HL-60/S4 (cell line): ENCODE data around the gene ABI3BP.
"Not testable (repeated sequence)": the region's sequence is repeated elsewhere in the genome, so short reads cannot be mapped to it uniquely, and the experiment has no call there.

Source experiments
- in situ Hi-C: fragments of 300-500 bp; cut with MboI; formaldehyde crosslinking; loops from 2 replicates; pipeline ENCODE4 v1.14.3; 2022; ENCODE audit warnings: low sequenced_read_pairs

ABI3BP gene

GRCh38 chr3:100993309-100993708 lies at the start of gene ABI3BP:
Gene ABI3BP, minus strand, starts transcription at chr3:100993421. Its CDS starts 37 bp downstream, at chr3:100993384.
- in situ Hi-C loops = no loop called here

- in situ Hi-C loops = no loop called here
These were observed 46.1 kb upstream of the ABI3BP start for GRCh38 chr3:101039285-101039684.

DNA sequence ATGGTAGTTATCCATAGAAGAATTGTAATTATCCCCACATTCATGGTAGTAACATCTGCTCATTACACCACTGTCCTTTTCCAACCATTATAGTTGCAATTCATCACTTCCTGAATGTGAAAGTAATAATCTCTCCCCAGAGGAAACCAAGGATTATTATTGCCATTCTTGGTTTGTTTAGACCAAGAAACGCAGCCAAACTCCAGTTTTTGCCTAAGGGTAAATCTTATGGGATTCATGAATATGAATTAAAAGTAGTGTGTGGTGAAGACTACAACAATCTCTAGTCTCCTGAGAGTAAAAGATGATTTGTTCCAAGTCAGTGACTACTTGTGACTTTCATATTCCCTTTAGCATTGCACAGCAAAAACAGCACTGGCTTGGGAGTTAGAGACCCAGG lies 45.7 kb upstream of the ABI3BP start:
- in situ Hi-C loops = no loop called here

- in situ Hi-C loops = no loop called here
These were observed 45.2 kb upstream of the ABI3BP start for GRCh38 chr3:101038393-101038792.

DNA sequence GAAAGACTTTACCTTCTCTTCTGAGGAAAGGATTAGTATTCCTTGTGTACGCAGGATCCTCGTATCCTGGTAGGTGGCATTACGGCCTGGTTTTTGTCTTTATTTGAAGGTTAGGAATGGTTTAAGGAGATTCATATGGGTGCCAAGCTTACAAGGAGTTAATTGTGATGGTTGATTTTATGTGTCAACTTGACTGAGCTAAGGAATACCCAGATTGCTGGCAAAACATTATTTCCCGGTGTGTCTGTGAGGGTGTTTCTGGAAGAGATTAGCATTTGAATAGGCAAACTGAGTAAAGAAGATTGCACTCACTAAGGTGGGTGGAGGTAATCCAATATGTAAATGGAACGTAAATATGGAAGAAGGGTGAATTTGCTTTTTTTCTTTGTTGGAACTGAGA lies 44.4 kb upstream of the ABI3BP start:
- in situ Hi-C loops = no loop called here

DNA sequence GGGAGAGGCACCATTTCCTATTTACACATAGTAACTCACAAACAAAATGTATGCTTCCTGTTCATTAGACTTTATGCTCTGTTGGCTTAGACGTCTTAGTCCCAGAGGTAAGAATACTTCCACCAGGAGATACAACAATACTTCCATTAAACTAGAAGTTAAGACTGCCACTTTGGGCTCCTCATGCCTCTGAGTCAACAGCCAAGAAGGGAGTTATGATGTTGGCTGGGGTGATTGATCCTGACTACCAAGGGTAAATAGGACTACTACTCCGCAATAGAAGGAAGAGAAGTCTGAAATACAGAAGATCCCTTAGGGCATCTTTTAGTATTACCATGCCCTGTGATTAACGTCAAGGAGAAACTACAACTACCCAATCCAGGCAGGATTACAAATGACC lies 43.5 kb upstream of the ABI3BP start:
- in situ Hi-C loops = no loop called here

GRCh38 chr3:101036213-101036618 lies 43.0 kb upstream of the ABI3BP start:
- in situ Hi-C loops = no loop called here

- in situ Hi-C loops = no loop called here
These were observed 34.1 kb upstream of the ABI3BP start for GRCh38 chr3:101027286-101027685.

- in situ Hi-C loops = no loop called here
These were observed 33.7 kb upstream of the ABI3BP start for GRCh38 chr3:101026881-101027280.

GRCh38 chr3:101026244-101026643 lies 33.0 kb upstream of the ABI3BP start:
- in situ Hi-C loops = no loop called here

DNA sequence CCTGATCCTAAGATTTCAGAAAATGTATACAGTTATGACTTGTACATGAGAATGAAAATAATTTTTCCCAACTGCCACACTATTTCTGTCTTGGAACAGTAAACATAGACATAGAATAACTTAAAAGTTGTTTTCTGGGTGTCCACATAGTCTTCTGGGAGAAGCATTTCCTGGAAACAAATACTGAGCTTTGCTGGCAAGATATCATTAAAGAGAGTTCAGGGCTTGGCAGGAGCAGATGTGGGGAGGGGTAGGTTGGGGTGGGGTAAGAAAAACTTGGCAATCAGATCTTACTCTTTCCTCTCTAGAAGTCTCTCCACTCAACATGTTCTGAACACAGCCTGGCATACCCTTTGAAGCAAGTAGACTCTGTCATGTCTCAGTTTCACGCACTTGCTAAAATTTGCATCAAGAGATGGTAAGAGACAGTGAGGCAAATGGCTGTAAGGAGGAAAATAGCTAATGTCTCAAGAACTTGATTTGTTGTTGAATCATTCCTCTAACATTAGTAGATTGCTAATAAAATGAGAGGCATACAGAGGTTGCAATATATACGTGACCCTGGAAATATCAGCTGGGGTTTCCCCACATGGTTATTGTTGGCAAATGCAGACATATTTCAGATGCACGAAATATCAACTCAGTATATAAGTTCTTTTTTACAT lies 27.3 kb upstream of the ABI3BP start:
- in situ Hi-C loops = no loop called here

DNA sequence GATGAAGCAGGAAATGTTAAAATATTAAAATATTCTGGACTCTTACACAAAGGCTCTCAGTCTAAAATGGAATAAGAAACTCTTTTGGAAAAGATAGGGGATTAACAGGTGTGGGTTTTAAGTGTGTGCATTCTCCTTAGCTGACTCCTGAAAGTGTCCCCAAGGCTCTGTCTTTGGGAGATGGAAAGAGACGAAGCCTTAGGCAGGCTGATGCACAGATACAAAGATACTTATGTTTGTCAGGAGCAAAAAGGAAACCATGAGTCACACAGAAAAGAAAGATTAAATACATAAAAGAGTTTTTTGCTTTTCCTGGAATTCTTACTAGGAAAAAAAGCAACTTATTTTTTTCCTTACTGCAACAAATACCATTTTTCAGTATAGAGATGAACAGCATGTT lies 23.8 kb upstream of the ABI3BP start:
- in situ Hi-C loops = no loop called here

GRCh38 chr3:101012312-101012711 lies 19.1 kb upstream of the ABI3BP start:
- in situ Hi-C loops = not testable (repeated sequence)

GRCh38 chr3:101011136-101011535 lies 17.9 kb upstream of the ABI3BP start:
- in situ Hi-C loops = no loop called here

DNA sequence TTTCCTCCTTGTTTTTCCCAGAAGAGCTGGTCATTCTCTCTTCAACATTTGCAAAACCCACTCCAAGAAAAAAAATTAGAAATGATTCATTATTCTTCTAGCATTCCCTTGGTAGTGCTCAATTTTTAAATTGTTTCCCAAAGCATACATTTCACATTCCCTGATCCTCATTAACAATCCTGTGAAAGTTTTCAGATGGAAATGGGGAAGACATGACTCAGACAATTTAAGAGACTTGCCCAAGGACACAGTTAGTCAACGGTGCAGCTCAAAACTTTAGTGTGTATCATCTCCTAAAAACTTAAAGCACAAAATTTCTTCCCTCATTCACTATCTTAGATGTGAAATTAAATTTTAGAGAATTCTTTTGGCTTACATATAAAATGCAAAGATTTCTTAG lies 17.1 kb upstream of the ABI3BP start:
- in situ Hi-C loops = no loop called here

DNA sequence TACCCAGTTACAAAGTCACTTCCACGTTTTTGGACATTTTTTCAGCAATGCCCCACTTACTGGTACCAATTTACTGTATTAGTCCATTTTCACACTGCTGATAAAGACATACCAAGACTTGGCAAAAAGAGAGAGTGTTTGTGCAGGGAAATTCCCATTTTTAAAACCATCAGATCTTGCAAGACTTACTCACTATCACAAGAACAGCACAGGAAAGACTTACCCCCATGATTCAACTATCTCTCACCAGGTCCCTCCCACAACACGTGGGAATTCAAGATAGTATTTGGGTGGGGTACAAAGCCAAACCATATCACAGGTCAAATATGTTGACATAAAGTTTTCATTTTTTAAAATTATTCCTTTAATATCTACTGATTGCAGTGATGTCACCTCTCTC lies 16.2 kb upstream of the ABI3BP start:
- in situ Hi-C loops = no loop called here

- in situ Hi-C loops = no loop called here
These were observed 5.9 kb upstream of the ABI3BP start for GRCh38 chr3:100999160-100999559.

DNA sequence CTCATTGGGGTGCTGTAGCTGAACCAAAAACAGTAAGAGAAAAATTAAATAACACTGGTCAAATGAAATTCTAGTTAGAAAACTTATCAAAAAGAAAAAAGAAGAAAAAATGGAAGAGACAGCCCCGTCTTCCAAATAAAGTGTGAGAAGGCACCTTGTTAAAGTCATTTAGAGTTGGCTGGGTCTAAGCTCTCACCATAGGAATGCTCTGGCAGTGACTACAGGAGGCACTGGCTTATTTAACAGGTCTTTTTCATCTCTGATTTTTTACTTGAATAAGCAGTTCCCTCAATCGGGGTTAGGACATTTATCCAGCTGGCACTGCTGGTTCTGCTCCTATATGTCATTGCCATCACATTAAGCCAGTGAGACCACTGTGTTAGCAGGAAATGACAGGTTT lies 1.6 kb upstream of the ABI3BP start:
- in situ Hi-C loops = no loop called here

GRCh38 chr3:100994187-100994586 lies 966 bp upstream of the ABI3BP start:
- in situ Hi-C loops = no loop called here

DNA sequence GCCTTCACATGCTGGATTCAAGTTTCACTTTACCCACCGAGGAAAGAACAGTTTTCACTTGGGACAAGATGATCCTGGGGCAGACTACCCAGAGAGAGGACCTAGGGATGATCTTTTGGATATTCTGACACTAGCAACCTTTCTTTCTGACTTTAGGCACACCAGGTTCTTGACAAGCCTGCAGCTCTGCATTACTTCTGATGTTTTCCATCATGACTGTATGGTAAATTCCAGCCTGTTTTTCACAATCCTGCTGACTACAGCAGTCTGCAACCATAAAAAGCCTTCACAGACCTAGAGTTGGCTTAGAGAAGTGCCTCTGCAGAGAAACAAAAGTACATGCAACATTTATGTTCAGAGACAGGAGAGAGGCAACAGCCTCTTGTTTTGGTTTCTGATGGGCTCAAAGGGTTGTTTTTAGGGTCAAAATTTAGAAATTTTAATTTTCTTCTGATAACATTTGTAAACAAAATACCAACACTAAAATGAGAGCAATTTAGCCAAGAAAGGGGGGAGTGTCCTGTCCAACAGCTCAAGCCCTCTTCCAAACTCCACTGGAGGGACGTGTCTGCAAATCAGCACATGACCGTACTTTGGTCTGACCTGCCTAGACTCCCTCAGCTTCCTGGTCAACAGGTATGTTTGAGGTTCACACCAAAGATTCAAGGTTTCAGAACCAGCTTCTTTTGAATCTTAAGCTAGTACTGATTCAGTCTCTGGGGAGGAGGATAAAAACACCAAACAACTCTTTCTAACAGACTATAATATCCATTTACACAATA lies 799 bp downstream of the ABI3BP start:
- in situ Hi-C loops = no loop called here

DNA sequence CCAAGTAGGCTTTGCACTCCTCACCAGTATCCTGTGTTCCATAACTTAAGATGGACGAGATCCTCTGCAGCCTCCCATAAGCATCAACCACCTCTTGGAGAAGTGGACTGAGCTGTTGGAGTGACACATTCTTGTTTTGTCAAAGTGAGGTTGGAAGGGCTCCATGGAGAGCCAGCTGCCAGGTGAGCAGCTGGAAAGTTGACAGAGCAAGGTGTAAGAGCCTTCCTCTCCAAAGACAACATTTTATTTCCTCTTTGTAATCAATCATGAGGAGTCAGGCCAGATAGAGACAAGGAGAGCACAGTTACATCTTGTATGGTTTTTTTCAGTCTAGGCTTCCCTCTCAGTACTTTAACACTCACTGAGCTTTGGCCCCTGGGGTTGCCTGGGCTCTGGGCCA lies 5.1 kb downstream of the ABI3BP start:
- in situ Hi-C loops = no loop called here

DNA sequence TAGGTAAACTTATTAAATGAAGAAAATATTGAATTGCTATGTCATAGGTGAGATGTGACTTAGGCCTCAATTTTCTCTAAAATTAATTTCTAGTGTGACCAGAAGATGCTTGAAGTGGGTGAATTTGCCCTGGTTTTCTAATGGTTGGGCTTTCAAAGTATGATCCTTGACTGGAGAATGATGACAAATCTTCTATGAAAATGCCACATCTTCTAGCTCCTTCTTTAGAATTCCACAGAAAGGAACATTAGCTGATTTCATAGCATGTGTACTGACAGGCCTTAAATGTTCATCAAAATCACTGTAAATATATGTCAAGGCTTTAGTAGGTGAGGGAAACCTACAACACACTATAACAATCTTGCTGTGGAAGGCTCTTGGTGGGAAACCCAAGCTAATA lies 8.9 kb downstream of the ABI3BP start:
- in situ Hi-C loops = no loop called here

GRCh38 chr3:100982710-100983109 lies 10.5 kb downstream of the ABI3BP start:
- in situ Hi-C loops = no loop called here
